Neural cell (in vitro differentiated cells): ENCODE results near the gene DENND4A.

Experiments used
- CTCF ChIP-seq: fragments of 450-650 bp; IDR thresholded peaks from 2 replicates; pipeline ENCODE4 v1.5.1; 2014; ENCODE audit warnings: antibody characterized with exemption, mild to moderate bottlenecking, moderate library complexity; ENCODE audit not compliant: poor library complexity, severe bottlenecking
- EZH2 ChIP-seq: fragments of 200-600, 300-800 bp; shearing (Covaris generic), sonication (generic); IDR thresholded peaks from 2 replicates; pipeline ENCODE4 v1.6.1; 2014; ENCODE audit warnings: antibody characterized with exemption, low read length, borderline replicate concordance, mild to moderate bottlenecking; ENCODE audit not compliant: insufficient read depth, poor library complexity, severe bottlenecking
- MXI1 ChIP-seq: fragments of 450-650 bp; conservative IDR thresholded peaks from 2 replicates; pipeline ENCODE4 v1.6.1; 2014; ENCODE audit warnings: antibody characterized with exemption, mild to moderate bottlenecking; ENCODE audit not compliant: poor library complexity, severe bottlenecking
- POLR2AphosphoS5 ChIP-seq: IDR thresholded peaks from 2 replicates; pipeline ENCODE4 v1.6.1; 2012
- RAD21 ChIP-seq: fragments of 450-650 bp; conservative IDR thresholded peaks from 2 replicates; pipeline ENCODE4 v1.6.1; 2014; ENCODE audit warnings: antibody characterized with exemption, mild to moderate bottlenecking, moderate library complexity
- REST ChIP-seq: IDR thresholded peaks from 2 replicates; pipeline ENCODE4 v1.6.1; 2012; ENCODE audit warnings: borderline replicate concordance
- SMC3 ChIP-seq: fragments of 450-650 bp; conservative IDR thresholded peaks from 2 replicates; pipeline ENCODE4 v1.6.1; 2014; ENCODE audit warnings: antibody characterized with exemption, mild to moderate bottlenecking, moderate library complexity; ENCODE audit not compliant: poor library complexity
- TAF1 ChIP-seq: IDR thresholded peaks from 2 replicates; pipeline ENCODE4 v1.6.1; 2012; ENCODE audit warnings: low read depth

- TF ChIP-seq REST (no peak), CTCF (no peak), EZH2 (no peak), SMC3 (no peak), RAD21 (no peak), MXI1 (no peak), TAF1 (no peak), POLR2AphosphoS5 (no peak)
These were observed 145.6 kb downstream of the DENND4A start for GRCh38 chr15:65646486-65646885.
